Stimulated activated CD4-positive, alpha-beta T cell treated with anti-CD3 and anti-CD28 coated beads, Interleukin-1b, Interleukin-23, amount 100 ng/mL, for 48 hours (primary cell): ENCODE data around the gene TRABD.
"Not testable (repeated sequence)": the region's sequence is repeated elsewhere in the genome, so short reads cannot be mapped to it uniquely, and the experiment has no call there.

Source experiments
- DNase-seq: peaks from one replicate; pipeline ENCODE4 v3.0.0-alpha.2; 2020

TRABD gene

GRCh38 chr22:50185375-50186087, at the start of gene TRABD:
TSS of gene TRABD (plus strand) at chr22:50185913. CDS start at chr22:50193061, 7,148 bp downstream.
- DNase-seq: peak; percentile 90

GRCh38 chr22:50136581-50137015, 49.1 kb upstream of the TRABD start:
- no peak for DNase-seq

GRCh38 chr22:50137277-50137676, 48.4 kb upstream of the TRABD start:
- DNase-seq: not testable (repeated sequence)

- DNase-seq: no peak
Observed at GRCh38 chr22:50138041-50138440, 47.7 kb upstream of the TRABD start.

- DNase-seq: no peak
Observed at GRCh38 chr22:50138988-50139387, 46.7 kb upstream of the TRABD start.

- no peak for DNase-seq
Observed at GRCh38 chr22:50139843-50140415, 45.8 kb upstream of the TRABD start.

GRCh38 chr22:50140615-50141014, 45.1 kb upstream of the TRABD start:
- DNase-seq: no peak

GRCh38 chr22:50141462-50141861, 44.3 kb upstream of the TRABD start:
- DNase-seq: no peak

- DNase-seq: no peak
Observed at GRCh38 chr22:50141891-50142363, 43.8 kb upstream of the TRABD start.

- no peak for DNase-seq
Observed at GRCh38 chr22:50143096-50143495, 42.6 kb upstream of the TRABD start.

- DNase-seq: no peak
Observed at GRCh38 chr22:50144005-50144614, 41.6 kb upstream of the TRABD start.

- no peak for DNase-seq
Observed at GRCh38 chr22:50145721-50146438, 39.8 kb upstream of the TRABD start.

GRCh38 chr22:50146439-50147238, 39.1 kb upstream of the TRABD start:
- no peak for DNase-seq

GRCh38 chr22:50147258-50148165, 38.2 kb upstream of the TRABD start:
- DNase-seq: not testable (repeated sequence)

- DNase-seq: no peak
Observed at GRCh38 chr22:50148166-50148500, 37.6 kb upstream of the TRABD start.

- peak; percentile 72 for DNase-seq
Observed at GRCh38 chr22:50148991-50149721, 36.6 kb upstream of the TRABD start.

- no peak for DNase-seq
Observed at GRCh38 chr22:50150161-50151129, 35.3 kb upstream of the TRABD start.

- no peak for DNase-seq
Observed at GRCh38 chr22:50151571-50152537, 33.9 kb upstream of the TRABD start.
